HG03103 (cell line): ENCODE results near the gene RNU6-1.

ENCODE experiments used
- ATAC-seq: cut with Tn5 transposase; IDR thresholded peaks from one replicate; pipeline ENCODE4 v1.9.1; 2021; ENCODE audit warnings: low read depth; ENCODE audit not compliant: unreplicated experiment

RNU6-1 gene

DNA sequence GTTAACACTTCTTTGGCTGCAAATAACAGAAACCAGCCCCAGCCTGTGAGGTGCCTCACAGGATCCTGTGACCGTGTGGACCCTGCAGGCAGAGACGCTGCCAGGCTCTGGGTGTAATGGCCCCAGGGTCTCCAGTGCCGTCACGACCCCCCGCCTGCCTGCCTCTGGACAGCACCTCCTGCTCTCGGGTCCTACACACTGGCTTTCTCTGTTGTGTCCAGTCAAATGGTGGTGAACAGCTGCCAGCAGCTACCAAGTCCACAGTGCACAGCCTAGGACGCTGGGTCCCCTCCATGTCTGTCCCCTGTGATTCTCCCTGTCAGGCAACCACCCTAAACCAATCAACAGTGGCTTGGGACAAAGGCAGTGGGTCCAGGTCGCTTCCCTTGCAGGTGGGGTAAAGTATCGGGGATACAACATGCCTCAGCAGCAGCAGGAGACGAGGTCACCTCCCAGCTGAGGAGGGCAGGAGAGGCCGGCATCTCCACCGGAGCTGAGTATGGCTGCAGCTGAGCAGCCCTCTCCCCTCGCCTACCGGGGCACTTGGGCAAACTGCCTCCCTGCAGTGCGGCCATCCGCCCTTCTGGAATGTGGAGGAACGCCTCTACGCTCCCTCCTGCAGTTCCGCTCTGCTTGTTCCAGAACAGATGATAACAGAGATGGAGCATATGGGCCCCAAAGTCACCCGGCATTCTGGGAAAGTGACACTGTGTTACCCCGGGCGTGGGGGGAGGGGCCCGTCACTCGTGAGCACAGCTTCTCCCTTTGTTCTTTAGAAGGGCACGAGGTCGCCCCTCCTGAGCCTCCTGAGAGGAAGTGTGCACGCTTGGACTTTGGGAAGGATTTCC is 35.6 kb downstream of the RNU6-1 start:
- no peak for ATAC-seq

DNA sequence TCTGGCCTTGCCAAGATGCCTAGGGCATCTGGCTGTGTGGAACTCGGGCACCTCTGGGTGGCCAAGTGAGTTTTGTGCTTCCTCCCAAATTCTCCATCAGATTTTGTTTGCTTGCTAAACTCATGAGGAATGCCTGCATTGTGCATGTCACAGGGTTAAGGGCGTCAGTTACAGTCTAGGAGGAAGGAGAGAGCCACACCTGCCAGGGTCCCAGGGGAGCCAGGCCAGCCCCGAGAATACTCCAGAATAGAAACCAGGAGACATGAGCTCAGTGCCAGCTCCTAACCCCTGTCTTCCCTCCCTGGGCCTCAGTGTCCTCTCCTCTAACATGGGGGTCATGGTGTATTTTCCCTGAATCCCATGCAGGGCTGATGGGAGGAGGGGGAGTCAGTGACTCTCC is 36.5 kb downstream of the RNU6-1 start:
- ATAC-seq = no peak

DNA sequence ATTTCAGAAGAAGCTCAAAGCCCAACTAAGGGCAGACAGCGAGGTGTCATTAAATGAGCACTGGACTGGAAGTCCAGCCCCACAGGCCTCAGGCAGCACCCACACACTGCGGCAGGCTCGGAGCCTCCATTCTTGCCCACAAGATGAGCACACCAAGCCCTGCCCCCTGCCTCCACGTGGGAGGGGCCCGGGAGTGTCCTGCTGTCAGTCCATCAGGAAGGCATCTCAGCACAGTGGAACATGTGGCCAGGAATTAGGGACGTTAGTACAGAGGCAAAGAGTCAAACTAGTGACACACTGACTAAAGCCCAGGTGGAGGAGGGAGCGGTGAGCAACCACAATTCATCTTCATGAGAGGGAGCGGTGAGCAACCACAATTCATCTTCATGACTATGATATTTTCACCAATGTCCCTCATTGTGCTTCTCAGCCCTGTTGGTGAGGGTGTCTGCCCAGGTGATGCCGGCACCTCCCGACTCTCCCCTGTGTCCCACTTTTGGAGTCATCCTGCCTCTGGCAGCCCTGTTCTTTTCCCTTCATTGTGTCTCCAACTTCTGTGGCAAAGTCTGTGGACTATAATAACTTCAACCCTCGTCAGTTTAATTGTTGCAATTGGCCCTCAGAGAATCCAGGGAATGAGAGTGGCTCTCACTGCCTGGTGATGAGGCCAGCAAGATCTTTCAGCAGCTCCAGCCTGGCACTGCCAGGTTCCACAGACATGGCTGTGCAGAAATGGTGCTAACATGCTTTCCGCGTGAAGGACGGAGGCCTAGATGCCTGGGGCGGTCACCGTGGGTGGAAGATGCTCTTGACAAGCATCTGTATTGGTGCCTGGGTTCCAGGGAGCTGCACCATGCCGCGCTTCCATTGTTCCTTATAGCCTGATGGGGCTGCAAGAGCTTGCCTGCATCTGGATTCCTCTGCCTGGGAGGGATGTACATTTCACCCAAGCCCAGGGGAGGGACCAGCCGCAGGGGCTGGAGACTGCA is 37.6 kb downstream of the RNU6-1 start:
- no peak for ATAC-seq

DNA sequence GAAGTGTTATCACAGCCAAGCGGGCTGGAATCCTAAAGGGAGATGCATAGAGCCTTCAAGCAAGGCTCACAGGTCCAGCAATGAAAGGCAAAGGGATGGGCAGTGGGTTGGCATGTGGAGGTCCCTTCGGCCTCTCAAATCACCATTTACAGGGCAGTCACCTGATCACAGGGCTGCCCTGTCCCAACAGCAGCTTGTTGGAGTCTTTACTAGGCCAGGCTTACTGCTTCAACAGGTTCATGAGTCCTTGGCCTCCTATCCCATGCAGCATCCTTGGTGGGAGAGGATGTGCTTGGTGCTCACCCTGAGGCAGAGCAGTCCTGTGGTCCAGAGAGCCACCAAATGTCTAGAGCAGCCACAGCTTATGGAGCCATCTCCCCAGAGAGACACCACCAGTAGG is 38.7 kb downstream of the RNU6-1 start:
- ATAC-seq = no peak

DNA sequence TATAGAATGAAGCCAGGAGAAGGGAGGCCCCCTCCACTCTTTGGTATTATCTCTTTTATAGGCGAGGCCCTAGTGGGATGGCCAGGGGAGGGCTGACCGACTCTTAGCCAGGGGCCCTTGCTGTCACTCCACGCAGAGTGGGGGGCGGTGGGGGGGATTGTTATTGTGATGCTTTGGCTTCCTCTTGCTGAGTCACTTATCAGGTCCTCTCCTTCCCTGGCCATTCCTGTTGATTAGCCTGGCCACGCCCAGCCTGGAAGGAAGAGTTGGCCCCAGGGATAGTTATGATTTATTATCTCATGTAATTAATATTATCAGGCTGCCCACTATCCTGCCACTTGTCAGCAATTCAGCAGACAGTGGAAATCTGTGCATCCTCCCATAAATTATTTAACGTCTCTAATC is 40.0 kb downstream of the RNU6-1 start:
- ATAC-seq = no peak

DNA sequence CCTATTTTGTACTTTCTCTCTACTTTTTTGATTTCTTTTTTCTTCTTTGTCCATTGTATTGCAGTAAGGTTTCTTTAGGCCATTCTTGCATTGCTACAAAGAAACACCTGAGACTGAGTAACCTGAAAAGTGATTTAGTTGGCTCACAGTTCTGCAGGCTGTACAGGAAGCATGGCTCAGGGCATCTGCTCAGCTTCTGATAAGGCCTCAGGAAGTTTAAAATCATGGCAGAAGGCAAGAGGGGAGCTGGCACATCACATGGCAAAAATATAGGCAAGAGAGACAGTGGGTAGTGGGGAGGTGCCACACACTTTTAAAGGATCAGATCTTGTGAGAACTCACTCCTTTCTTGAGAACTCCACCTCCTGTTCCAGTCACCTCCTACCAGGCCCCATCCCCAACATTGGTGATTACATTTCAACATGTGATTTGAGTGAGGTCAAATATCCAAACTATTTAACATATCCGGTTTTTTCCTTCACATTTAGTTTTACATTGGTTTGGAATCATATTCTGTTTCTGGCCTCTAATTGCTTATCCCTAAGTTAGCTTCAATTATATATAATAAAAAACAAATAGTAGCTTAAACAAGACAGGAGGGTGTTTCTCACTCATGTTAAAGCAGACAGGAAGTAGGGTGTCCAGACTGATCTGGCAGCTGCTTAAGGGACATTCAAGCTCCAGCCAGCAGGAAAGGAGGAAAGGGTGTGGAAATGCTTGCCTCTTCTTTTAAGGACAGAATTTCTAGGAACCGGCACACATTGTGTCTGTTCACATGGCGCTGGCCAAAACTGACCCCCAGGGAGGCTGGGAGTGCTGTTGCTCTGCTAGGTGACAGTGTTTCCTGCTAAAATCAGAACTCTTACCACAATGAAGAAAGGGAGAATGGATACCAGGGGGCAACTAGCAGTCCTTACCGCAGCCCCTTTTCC is 43.4 kb downstream of the RNU6-1 start:
- no peak for ATAC-seq

DNA sequence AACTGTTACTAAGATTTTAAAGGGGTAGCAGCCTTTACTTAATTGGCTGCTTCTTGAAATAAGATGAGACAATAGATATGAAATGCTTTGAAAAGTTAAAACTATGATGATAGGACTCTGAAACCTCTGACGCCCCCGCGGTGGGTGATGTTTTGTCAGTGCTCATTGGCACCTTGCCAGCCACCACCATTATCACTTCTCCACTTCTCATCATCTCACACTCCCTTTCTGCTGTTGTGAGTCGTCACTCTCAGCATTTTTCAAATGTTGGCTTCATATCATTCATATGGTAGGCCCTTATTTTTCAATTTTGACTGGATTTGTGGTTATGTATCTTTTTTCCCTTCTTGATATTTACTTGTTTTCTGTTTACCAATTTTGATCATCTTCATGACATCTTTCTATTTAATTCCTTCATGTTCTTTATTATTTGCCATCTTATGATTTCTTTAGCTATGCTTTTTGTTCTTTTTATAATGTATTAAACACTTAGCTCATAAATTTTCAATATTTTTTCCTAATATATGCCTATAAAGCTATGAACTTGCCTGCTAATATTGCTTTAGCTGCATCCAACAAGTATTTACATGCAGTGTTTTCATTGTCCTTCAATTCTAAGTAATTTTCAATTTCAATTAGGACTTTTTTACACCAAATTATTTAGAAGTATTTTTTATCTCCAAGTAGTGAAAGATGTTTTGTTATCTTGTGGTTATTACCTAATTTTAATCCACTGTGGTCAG is 44.8 kb downstream of the RNU6-1 start:
- no peak for ATAC-seq

DNA sequence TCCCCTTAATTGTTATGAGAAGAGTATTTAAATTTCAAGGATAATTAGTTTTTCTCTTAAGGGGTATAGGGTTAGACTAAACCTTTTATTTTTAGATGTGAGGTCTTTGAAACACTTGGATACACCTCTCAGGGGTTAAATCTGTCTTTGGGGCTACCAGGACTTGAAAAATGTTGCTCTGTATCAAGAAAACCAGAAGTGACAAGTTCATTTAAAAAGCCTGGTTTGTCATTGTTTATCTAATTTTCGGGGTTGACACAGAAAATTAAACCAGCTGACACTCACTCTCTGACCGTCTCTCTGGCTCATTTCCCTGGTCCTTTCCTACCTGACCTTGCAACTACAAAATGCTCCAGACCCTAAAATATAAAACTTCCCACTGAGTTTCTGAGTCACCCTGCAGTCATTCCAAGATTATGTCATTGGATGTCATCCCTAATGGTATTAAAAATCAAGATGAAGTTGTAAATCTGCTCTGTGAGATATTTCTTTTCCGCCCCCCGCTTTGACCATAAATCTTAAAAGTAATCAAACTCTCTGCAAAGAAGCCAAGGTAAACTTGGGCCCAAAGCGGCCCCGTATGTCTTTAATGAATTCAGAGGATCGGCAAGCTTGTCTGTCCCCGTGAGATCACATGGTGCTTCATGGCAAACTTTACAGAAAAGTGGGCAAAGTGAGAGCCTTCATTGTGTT is 47.4 kb downstream of the RNU6-1 start:
- no peak for ATAC-seq

DNA sequence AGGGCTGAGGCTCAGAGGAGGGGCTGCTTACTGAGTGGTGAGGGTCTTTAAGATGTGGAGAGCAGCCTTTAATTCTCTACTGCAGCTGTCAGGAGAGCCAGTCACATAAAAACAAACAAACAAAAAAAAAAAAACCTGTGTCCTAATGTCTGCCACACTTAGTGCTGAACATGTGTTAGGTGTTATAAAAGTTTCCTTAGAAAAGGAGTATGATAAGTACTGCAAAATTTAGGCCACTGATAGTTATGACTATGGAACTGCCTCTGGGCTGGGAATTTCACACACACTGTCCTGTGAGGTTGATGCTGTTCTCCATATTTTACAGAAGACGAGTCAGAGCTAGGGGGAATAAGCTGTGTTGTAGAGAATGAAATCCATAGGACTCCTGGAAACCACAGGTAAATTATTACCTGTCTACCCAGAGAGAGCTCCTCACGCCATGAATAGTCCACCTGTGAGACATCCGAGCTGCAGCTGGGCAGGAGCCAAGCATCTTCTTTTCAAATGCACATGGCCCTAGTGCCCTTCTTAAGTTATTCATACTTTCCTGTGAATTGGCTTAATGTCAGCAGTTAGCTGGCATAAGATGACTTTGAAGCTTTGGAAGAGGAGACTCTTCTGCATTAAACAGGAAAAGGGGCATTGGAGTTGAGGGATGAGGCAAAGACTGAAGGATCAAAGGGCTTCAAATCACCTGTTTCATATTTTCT is 49.1 kb downstream of the RNU6-1 start:
- ATAC-seq = no peak
